ENCODE data around the gene OPTN. TPM values are rescaled to one million over a fixed set of nuclear protein-coding genes. Genes with fewer than 3 reads are reported as not detected.

Gene OPTN
- total RNA-seq, 4 donors from 2014 or later, result 69.0 to 103 (median 82.2) TPM

DNA sequence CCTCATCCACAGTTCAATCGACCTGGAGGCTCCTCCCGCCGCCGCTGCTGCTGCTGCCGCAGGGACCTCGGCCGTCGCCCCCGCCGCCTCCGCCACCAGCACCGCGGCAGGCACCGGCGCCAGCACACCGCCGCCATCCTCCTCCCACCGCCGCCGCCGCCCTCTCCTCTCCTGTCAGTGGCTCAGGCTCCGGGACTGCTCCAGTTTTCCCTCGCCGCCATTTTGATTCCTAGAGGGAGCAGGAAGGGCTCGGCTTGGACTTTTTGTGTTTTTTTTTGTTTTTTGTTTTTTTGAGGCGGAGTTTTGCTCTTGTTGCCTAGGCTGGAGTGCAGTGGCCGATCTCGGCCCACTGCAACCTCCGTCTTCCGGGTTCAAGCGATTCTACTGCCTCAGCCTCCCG lies 58.4 kb downstream of the OPTN start:
- no peak for TF ChIP-seq EP300 (IDR thresholded peaks at IDR 0.05)
- no peak for TF ChIP-seq POLR2A (IDR thresholded peaks at IDR 0.05)
- TF ChIP-seq POLR2AphosphoS5 (IDR thresholded peaks at IDR 0.05), result no peak
- TF ChIP-seq, protein P1, sequence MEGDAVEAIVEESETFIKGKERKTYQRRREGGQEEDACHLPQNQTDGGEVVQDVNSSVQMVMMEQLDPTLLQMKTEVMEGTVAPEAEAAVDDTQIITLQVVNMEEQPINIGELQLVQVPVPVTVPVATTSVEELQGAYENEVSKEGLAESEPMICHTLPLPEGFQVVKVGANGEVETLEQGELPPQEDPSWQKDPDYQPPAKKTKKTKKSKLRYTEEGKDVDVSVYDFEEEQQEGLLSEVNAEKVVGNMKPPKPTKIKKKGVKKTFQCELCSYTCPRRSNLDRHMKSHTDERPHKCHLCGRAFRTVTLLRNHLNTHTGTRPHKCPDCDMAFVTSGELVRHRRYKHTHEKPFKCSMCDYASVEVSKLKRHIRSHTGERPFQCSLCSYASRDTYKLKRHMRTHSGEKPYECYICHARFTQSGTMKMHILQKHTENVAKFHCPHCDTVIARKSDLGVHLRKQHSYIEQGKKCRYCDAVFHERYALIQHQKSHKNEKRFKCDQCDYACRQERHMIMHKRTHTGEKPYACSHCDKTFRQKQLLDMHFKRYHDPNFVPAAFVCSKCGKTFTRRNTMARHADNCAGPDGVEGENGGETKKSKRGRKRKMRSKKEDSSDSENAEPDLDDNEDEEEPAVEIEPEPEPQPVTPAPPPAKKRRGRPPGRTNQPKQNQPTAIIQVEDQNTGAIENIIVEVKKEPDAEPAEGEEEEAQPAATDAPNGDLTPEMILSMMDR (IDR thresholded peaks at IDR 0.05), result no peak
- H3K27me3 ChIP-seq, result no peaks in the 10 kb centered on the region
- H3K36me3 ChIP-seq, result no peaks in the 10 kb centered on the region
- peak overlapping the region in 1 of 2 donors; percentile 33 for H3K4me3 ChIP-seq
- no peak overlapping the region for H3K27ac ChIP-seq
- peaks cover 0 to 18% (median 11%) of the 10 kb centered on the region in 3 donors for H3K4me1 ChIP-seq
- no peaks in the 10 kb centered on the region for H3K9me3 ChIP-seq
- WGBS, 2 donors (ENCODE audit: low coverage in 1 of 2), result 54 to 64% methylated on average over 11 to 19 of the region's 32 CpGs
- ATAC-seq, result no peak

DNA sequence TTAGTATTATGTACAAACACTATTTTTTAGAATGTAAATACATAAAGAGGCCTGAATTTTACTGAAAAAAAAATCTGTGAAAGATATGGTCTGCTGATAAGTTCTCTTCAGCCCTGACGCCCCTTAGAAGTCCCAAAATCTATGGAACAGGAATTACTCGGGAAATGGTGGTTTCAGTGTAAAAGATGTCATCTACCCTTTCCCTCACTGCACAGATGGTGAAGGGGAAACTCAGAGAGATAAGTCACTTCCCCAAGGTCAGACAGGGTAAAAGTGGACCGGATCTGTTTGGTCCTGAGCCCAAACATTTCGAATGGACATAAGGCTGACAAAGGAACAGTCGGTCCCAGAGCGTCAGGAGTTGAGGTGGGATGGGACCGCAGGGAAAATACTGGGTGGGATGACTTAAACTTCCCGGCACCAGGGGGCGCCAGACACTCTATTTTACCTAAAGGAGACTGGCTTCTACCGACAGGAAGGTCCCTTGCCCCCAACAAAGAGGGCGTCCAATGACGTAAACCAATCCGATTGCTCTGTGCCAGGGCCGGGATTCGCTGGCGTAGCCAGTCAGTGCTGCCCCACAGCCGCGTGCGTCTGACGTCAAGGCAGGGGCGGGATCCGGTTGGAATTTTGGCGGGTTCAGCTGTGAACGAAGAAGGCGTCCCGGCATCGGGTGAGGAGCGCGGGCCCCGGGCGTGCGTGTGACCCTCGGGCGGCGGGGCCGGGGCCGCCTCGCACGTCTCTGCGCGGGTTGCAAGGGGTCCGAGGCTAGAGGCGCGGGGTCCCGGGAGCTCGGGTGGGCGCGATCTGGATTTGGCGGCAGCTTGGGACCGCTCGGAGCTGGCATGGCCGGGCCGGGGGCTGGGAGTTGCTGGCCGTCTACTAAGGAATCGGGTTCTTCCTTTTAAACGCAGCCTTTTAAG lies 61.2 kb downstream of the OPTN start, which contains the start of gene MCM10:
MCM10 (plus strand) TSS at position 625 of the 923 bp plus-strand sequence. CDS start 2,645 bp downstream, outside the sequence.
- ATAC-seq, result peak; percentile 100
- 0 to 1% methylated on average over 12 to 20 of the region's 56 CpGs for WGBS, 2 donors (ENCODE audit: low coverage in 1 of 2)
- TF ChIP-seq EP300 (IDR thresholded peaks at IDR 0.05) (no peak), POLR2AphosphoS5 (IDR thresholded peaks at IDR 0.05) (peak; percentile 82)
- TF ChIP-seq, protein P1 (IDR thresholded peaks at IDR 0.05), result peak; percentile 54 to 90 (median 87)
- H3K4me3 ChIP-seq, result peak within 1 kb of the TSS; percentile 27 to 51
- no peaks in the 10 kb centered on the region for H3K36me3 ChIP-seq
- no peaks in the 10 kb centered on the region for H3K27me3 ChIP-seq
- H3K4me1 ChIP-seq, result peaks cover 0 to 18% (median 11%) of the 10 kb centered on the region in 3 donors
- H3K9me3 ChIP-seq, result no peaks in the 10 kb centered on the region
- H3K27ac ChIP-seq, result peak within 1 kb of the TSS in 2 of 4 donors; percentile 59 to 61

DNA sequence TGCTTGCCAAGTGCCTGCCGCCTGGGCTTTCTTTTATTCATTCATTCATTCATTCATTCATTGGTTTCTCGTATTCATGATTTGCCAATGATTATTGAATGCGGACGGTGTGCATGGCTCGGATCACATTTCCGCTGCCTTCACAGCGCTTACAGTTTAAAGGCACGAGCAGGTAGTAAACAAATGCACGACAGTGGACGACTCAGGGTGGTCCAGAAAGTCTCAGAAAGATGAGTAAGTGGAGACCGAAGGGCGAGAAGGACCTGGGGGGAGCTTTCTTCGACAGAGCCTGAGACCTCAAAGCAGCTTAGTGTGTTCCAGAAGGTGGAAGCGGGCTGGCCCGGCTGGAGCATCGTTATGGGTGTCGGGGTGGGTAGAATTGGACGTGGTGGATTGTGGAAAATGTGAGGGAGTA lies 61.9 kb downstream of the OPTN start:
- Histone ChIP-seq H3K4me3 (peak overlapping the region in 1 of 2 donors; percentile 51), H3K27me3 (no peaks in the 10 kb centered on the region), H3K9me3 (no peaks in the 10 kb centered on the region), H3K27ac (peak overlapping the region in 2 of 4 donors; percentile 59 to 61), H3K36me3 (no peaks in the 10 kb centered on the region), H3K4me1 (peaks cover 0 to 18% (median 11%) of the 10 kb centered on the region in 3 donors)
- 4% methylated on average over 8 to 18 of the region's 18 CpGs for WGBS, 2 donors (ENCODE audit: low coverage in 1 of 2)
- TF ChIP-seq EP300 (IDR thresholded peaks at IDR 0.05) (no peak), POLR2A (IDR thresholded peaks at IDR 0.05) (no peak), POLR2AphosphoS5 (IDR thresholded peaks at IDR 0.05) (no peak)
- TF ChIP-seq, protein P1 (IDR thresholded peaks at IDR 0.05), result no peak
- no peak for ATAC-seq

DNA sequence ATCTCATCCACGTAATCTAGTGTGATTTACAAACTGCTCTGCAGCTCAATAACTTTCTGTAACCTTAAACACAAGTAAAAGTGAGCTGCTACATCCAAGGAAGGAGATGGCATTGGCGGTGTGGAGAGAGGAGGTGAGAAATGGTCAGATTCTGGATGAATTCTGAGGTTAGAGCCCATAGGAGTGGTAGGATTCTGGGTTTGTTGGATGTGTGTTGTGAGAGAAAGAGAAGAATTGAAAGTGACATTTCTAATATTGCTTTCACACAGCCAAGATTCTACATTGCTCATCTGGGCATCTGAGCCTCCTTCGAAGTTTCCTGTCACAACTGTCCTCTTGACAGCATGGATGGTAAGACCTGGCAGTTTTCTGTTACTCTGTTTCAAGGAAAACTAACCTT lies 63.9 kb downstream of the OPTN start:
- H3K4me3 ChIP-seq, result no peak overlapping the region
- H3K27me3 ChIP-seq, result no peaks in the 10 kb centered on the region
- H3K27ac ChIP-seq, result no peak overlapping the region
- peaks cover 0 to 18% (median 11%) of the 10 kb centered on the region in 3 donors for H3K4me1 ChIP-seq
- TF ChIP-seq EP300 (IDR thresholded peaks at IDR 0.05), result no peak
- no peak for TF ChIP-seq POLR2A (IDR thresholded peaks at IDR 0.05)
- TF ChIP-seq, protein P1 (IDR thresholded peaks at IDR 0.05), result no peak
- no peaks in the 10 kb centered on the region for H3K36me3 ChIP-seq
- no peaks in the 10 kb centered on the region for H3K9me3 ChIP-seq
- no peak for ATAC-seq
- 92 to 93% methylated on average over 2 to 3 of the region's 3 CpGs for WGBS, 2 donors (ENCODE audit: low coverage in 1 of 2)

All from gastroesophageal sphincter (tissue), 4 donors.